Measurements from ENCODE around the gene ARHGEF25.

DNA sequence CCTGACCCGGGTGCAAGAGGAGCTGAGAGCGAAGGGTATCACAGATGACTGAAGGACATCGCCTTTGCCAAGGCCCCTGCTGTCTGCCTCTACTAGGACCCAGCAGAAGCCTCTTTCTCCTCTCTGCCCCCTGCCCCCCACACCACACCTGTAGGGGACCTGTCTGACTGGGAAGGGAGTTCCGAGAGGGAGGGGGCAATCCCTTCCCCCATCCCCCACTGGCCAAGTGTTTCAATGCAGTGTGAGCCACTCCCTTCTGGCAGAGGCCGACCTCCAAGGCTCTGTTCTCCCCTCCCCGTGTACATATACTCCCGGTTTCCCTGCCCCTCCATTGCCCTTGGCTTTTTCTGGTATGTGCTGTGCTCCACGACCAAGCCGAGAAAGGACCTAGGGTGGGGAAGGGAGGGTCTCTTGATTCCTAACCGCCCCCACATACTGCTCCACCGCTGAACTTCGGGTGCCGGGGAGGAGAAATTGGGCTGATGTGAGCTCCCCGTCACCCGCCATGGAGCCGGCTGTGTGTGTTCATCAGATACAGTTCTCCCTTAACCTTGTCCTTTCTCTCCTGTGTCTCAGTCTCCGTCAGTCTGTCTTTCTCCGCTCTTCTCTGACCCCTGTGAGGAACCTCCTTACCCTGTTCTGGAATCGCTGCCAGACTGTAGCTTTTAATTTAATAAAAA lies 2.0 kb upstream of the ARHGEF25 start:
- TF ChIP-seq, protein P1, sequence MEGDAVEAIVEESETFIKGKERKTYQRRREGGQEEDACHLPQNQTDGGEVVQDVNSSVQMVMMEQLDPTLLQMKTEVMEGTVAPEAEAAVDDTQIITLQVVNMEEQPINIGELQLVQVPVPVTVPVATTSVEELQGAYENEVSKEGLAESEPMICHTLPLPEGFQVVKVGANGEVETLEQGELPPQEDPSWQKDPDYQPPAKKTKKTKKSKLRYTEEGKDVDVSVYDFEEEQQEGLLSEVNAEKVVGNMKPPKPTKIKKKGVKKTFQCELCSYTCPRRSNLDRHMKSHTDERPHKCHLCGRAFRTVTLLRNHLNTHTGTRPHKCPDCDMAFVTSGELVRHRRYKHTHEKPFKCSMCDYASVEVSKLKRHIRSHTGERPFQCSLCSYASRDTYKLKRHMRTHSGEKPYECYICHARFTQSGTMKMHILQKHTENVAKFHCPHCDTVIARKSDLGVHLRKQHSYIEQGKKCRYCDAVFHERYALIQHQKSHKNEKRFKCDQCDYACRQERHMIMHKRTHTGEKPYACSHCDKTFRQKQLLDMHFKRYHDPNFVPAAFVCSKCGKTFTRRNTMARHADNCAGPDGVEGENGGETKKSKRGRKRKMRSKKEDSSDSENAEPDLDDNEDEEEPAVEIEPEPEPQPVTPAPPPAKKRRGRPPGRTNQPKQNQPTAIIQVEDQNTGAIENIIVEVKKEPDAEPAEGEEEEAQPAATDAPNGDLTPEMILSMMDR (IDR thresholded peaks at IDR 0.05): no peak
- no peak for TF ChIP-seq POLR2AphosphoS5 (IDR thresholded peaks at IDR 0.05)
